AG09319 (cell line): ENCODE data around the gene KRTAP3-3.

Source experiments
- DNase-seq: peaks from one replicate; pipeline ENCODE4 v3.0.0-alpha.2; 2010; ENCODE audit warnings: low read depth; ENCODE audit errors: extremely low read depth
- TF ChIP-seq, protein P1 (sequence below): IDR thresholded peaks from 2 replicates; pipeline ENCODE4 v1.5.1; 2011; ENCODE audit warnings: low read depth, mild to moderate bottlenecking, inconsistent platforms, low read length, moderate library complexity

Gene KRTAP3-3

DNA sequence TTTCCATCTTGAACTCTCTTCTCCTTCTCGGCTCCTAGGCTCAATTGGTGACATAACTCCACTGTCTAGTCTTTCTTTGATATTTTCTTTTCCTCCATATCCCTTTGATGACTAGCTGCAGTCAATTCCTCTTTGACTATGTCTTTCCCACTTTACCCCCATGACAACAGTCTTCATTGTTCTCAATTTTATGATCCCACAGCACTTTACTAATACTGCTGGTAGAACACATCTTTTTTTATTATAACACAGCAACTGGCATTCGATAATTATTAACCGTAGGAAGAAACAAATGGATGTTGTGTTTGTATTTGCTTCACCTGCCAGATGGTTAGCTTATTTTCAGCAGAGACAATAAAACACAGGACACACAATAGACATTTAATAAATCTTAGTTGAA is 1.3 kb downstream of the KRTAP3-3 start:
- TF ChIP-seq, protein P1, sequence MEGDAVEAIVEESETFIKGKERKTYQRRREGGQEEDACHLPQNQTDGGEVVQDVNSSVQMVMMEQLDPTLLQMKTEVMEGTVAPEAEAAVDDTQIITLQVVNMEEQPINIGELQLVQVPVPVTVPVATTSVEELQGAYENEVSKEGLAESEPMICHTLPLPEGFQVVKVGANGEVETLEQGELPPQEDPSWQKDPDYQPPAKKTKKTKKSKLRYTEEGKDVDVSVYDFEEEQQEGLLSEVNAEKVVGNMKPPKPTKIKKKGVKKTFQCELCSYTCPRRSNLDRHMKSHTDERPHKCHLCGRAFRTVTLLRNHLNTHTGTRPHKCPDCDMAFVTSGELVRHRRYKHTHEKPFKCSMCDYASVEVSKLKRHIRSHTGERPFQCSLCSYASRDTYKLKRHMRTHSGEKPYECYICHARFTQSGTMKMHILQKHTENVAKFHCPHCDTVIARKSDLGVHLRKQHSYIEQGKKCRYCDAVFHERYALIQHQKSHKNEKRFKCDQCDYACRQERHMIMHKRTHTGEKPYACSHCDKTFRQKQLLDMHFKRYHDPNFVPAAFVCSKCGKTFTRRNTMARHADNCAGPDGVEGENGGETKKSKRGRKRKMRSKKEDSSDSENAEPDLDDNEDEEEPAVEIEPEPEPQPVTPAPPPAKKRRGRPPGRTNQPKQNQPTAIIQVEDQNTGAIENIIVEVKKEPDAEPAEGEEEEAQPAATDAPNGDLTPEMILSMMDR = no peak
- no peak for DNase-seq

DNA sequence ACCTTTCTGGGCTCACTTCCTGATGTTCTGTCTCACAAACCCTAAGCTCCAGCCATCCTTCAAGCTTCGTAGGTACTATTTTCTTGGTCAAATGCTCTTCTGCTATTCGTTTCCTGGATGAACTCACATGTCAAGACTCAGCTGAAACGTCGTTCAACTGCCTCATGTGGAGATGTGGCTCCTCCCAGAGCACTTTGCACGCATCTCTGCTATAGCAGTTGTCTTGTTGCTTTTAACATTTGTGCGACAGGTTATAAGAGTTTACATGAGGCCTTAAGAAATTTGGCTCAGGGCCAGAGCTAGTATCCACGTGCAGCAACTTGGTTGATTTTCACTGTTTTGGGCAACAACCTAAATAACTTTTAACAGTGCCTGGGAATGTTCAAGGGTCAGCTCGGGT is 7.0 kb downstream of the KRTAP3-3 start:
- TF ChIP-seq, protein P1 = no peak
- DNase-seq = no peak

DNA sequence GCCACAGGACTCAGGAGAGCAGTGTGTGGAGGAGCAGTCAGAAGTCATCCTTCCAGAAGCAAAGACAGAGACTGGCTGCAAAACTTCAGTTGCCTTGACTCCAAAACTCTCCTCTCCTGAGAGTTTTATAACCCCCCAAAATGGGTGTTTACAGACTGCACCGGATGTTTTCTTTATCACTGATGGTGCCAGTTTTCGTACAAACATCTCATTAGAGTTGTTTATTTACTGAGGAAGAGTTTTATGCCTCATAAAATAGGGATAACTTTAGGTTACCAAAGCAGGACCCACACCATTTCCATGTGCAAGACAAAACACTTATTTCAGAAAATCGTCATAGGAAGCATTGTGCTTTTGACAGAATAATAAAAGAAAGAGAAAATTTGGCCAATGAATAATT is 9.7 kb downstream of the KRTAP3-3 start, which contains the start of gene KRT40:
KRT40 (minus strand) TSS at position 101 of the 400 bp plus-strand sequence; CDS start at position 48, 53 bp downstream.
- no peak for DNase-seq
- TF ChIP-seq, protein P1 = no peak

DNA sequence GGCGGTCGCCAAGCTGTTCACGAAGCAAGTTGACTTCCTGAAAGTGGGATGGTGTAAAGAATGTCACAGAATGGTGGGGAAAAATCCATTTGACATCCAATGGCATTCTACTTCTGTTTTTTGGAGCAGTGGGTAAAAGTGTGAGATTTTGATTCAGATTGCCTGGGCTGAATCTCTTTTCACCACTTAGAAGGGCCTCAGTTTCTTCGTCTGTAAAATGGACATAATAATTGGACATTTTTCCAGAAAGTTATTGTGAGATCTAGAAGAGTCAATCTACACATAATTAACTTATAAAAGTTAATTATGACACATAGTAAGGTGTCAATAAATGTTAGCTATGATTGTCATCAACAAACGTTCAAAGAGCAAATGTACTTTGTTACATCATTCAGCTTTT is 12.8 kb downstream of the KRTAP3-3 start:
- TF ChIP-seq, protein P1 = no peak
- no peak for DNase-seq

DNA sequence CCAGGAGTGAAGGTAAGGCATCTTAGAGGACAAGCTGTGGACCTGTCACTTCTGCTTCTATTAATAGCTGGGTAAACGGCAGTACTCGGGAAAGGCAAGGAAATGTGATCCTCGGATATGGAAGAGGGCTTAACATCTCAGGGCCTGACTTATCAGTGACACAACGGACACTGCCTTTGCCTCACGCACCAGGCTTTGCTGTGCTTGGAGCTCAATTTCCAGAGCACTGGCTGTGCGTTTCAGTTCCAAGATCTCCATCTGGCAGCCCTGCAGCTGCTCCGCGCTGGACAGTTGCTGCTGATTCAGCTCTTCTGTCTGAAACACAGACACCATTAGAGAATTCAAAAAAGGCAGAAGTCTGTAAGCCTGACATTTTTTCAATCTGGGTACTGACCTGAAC is 13.4 kb downstream of the KRTAP3-3 start:
- TF ChIP-seq, protein P1 = no peak
- peak; percentile 5 for DNase-seq

DNA sequence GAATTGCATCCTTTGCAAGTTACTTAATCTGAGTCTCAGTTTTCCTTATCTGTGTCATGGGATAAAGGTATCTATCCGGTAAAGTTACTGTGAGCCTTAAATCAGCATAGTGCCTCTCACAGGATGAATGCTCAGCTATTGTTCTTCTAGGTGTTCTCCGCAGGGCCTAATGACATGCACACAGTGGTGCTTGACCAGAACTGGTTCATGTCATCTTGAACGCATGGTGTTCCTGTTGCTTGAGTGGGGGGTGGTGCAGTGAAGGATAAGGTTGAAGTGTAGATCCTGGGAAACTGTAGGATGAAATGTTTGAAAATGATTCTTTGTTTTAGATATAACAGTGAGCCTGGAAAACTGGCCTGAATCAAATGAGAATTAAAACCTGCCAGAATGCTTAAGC is 13.8 kb downstream of the KRTAP3-3 start:
- TF ChIP-seq, protein P1 = no peak

DNA sequence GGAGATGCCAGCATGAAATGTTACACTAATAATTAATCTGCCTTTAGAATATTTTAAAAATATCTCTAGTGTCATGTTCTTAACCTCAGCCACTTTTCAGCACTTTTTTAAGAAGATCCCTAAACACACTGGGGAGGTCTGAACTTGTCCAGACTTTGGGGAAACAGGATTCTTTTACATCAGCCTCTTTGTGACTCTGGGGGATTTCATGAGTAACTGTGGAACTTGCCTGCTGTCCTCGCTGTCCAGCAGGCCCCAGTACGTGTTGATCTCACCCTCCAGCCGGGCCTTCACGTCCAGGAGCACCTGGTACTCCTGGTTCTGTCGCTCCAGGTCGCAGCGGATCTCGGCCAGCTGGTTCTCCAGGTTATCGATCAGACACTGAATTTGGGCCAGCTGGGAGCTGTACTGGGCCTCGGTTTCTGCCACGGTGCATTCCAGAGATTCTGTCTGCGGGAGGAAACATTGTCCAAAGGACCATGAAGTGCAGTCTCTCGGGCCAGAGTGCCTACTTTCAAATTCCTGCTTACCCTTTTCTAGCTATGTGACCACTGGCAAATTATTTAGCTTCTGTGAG is 15.3 kb downstream of the KRTAP3-3 start:
- DNase-seq = no peak
- TF ChIP-seq, protein P1 = no peak

More for the DNA sequence above, 13.8 kb downstream of the KRTAP3-3 start:
- no peak for DNase-seq
